ENCODE results near the gene ZNF827.

Gene ZNF827

GRCh38 chr4:145743641-145744040 is 195.0 kb downstream of the ZNF827 start:
- no peak overlapping the region for H3K4me3 ChIP-seq (ENCODE audit: low read length)
- no peaks in the 10 kb centered on the region for H3K4me1 ChIP-seq (ENCODE audit: control insufficient read depth, insufficient read depth, low read length)
- H3K36me3 ChIP-seq (ENCODE audit: control insufficient read depth, insufficient read depth, low read length), result no peaks in the 10 kb centered on the region
- H3K27me3 ChIP-seq (ENCODE audit: control insufficient read depth, insufficient read depth, low read length), result no peaks in the 10 kb centered on the region
- H3K9me3 ChIP-seq (ENCODE audit: control insufficient read depth, low read length), result no peaks in the 10 kb centered on the region
- H3K9ac ChIP-seq (ENCODE audit: low read length), result no peak overlapping the region

- Histone ChIP-seq H3K4me3 (ENCODE audit: low read length) (no peak overlapping the region), H3K36me3 (ENCODE audit: control insufficient read depth, insufficient read depth, low read length) (no peaks in the 10 kb centered on the region), H3K27me3 (ENCODE audit: control insufficient read depth, insufficient read depth, low read length) (no peaks in the 10 kb centered on the region), H3K9me3 (ENCODE audit: control insufficient read depth, low read length) (no peaks in the 10 kb centered on the region), H3K4me1 (ENCODE audit: control insufficient read depth, insufficient read depth, low read length) (peaks cover 11% of the 10 kb centered on the region), H3K9ac (ENCODE audit: low read length) (no peak overlapping the region)
Observed at GRCh38 chr4:145740806-145741205, 197.8 kb downstream of the ZNF827 start.

- no peak overlapping the region for H3K4me3 ChIP-seq (ENCODE audit: low read length)
- H3K27me3 ChIP-seq (ENCODE audit: control insufficient read depth, insufficient read depth, low read length), result no peaks in the 10 kb centered on the region
- no peaks in the 10 kb centered on the region for H3K9me3 ChIP-seq (ENCODE audit: control insufficient read depth, low read length)
- H3K36me3 ChIP-seq (ENCODE audit: control insufficient read depth, insufficient read depth, low read length), result no peaks in the 10 kb centered on the region
- peaks cover 20% of the 10 kb centered on the region for H3K4me1 ChIP-seq (ENCODE audit: control insufficient read depth, insufficient read depth, low read length)
- H3K9ac ChIP-seq (ENCODE audit: low read length), result no peak overlapping the region
Observed at GRCh38 chr4:145739845-145740244, 198.8 kb downstream of the ZNF827 start.

GRCh38 chr4:145736241-145736831 is 202.3 kb downstream of the ZNF827 start:
- H3K27me3 ChIP-seq (ENCODE audit: control insufficient read depth, insufficient read depth, low read length), result no peaks in the 10 kb centered on the region
- peaks cover 45% of the 10 kb centered on the region for H3K4me1 ChIP-seq (ENCODE audit: control insufficient read depth, insufficient read depth, low read length)
- no peak overlapping the region for H3K4me3 ChIP-seq (ENCODE audit: low read length)
- no peak overlapping the region for H3K9ac ChIP-seq (ENCODE audit: low read length)
- H3K9me3 ChIP-seq (ENCODE audit: control insufficient read depth, low read length), result no peaks in the 10 kb centered on the region
- H3K36me3 ChIP-seq (ENCODE audit: control insufficient read depth, insufficient read depth, low read length), result no peaks in the 10 kb centered on the region

GRCh38 chr4:145735827-145736226 is 202.8 kb downstream of the ZNF827 start:
- Histone ChIP-seq H3K4me3 (ENCODE audit: low read length) (no peak overlapping the region), H3K9me3 (ENCODE audit: control insufficient read depth, low read length) (no peaks in the 10 kb centered on the region), H3K4me1 (ENCODE audit: control insufficient read depth, insufficient read depth, low read length) (peaks cover 50% of the 10 kb centered on the region), H3K36me3 (ENCODE audit: control insufficient read depth, insufficient read depth, low read length) (no peaks in the 10 kb centered on the region), H3K27me3 (ENCODE audit: control insufficient read depth, insufficient read depth, low read length) (no peaks in the 10 kb centered on the region), H3K9ac (ENCODE audit: low read length) (no peak overlapping the region)

- H3K4me1 ChIP-seq (ENCODE audit: control insufficient read depth, insufficient read depth, low read length), result peaks cover 52% of the 10 kb centered on the region
- no peaks in the 10 kb centered on the region for H3K27me3 ChIP-seq (ENCODE audit: control insufficient read depth, insufficient read depth, low read length)
- H3K36me3 ChIP-seq (ENCODE audit: control insufficient read depth, insufficient read depth, low read length), result no peaks in the 10 kb centered on the region
- H3K9me3 ChIP-seq (ENCODE audit: control insufficient read depth, low read length), result no peaks in the 10 kb centered on the region
- H3K4me3 ChIP-seq (ENCODE audit: low read length), result no peak overlapping the region
- no peak overlapping the region for H3K9ac ChIP-seq (ENCODE audit: low read length)
Observed at GRCh38 chr4:145735347-145735675, 203.3 kb downstream of the ZNF827 start.

GRCh38 chr4:145734576-145735346 is 203.9 kb downstream of the ZNF827 start:
- H3K36me3 ChIP-seq (ENCODE audit: control insufficient read depth, insufficient read depth, low read length), result no peaks in the 10 kb centered on the region
- peaks cover 52% of the 10 kb centered on the region for H3K4me1 ChIP-seq (ENCODE audit: control insufficient read depth, insufficient read depth, low read length)
- H3K27me3 ChIP-seq (ENCODE audit: control insufficient read depth, insufficient read depth, low read length), result no peaks in the 10 kb centered on the region
- H3K9ac ChIP-seq (ENCODE audit: low read length), result no peak overlapping the region
- no peak overlapping the region for H3K4me3 ChIP-seq (ENCODE audit: low read length)
- no peaks in the 10 kb centered on the region for H3K9me3 ChIP-seq (ENCODE audit: control insufficient read depth, low read length)

GRCh38 chr4:145734031-145734430 is 204.6 kb downstream of the ZNF827 start:
- H3K9me3 ChIP-seq (ENCODE audit: control insufficient read depth, low read length), result no peaks in the 10 kb centered on the region
- peak overlapping the region; percentile 95 for H3K9ac ChIP-seq (ENCODE audit: low read length)
- H3K36me3 ChIP-seq (ENCODE audit: control insufficient read depth, insufficient read depth, low read length), result no peaks in the 10 kb centered on the region
- peaks cover 52% of the 10 kb centered on the region for H3K4me1 ChIP-seq (ENCODE audit: control insufficient read depth, insufficient read depth, low read length)
- H3K27me3 ChIP-seq (ENCODE audit: control insufficient read depth, insufficient read depth, low read length), result no peaks in the 10 kb centered on the region
- peak overlapping the region; percentile 52 for H3K4me3 ChIP-seq (ENCODE audit: low read length)

- peak overlapping the region; percentile 52 for H3K4me3 ChIP-seq (ENCODE audit: low read length)
- peak overlapping the region; percentile 95 for H3K9ac ChIP-seq (ENCODE audit: low read length)
- H3K4me1 ChIP-seq (ENCODE audit: control insufficient read depth, insufficient read depth, low read length), result peaks cover 52% of the 10 kb centered on the region
- no peaks in the 10 kb centered on the region for H3K36me3 ChIP-seq (ENCODE audit: control insufficient read depth, insufficient read depth, low read length)
- no peaks in the 10 kb centered on the region for H3K27me3 ChIP-seq (ENCODE audit: control insufficient read depth, insufficient read depth, low read length)
- H3K9me3 ChIP-seq (ENCODE audit: control insufficient read depth, low read length), result no peaks in the 10 kb centered on the region
Observed at GRCh38 chr4:145732895-145733880, 205.4 kb downstream of the ZNF827 start.

GRCh38 chr4:145732001-145732815 is 206.4 kb downstream of the ZNF827 start:
- H3K9me3 ChIP-seq (ENCODE audit: control insufficient read depth, low read length), result no peaks in the 10 kb centered on the region
- no peaks in the 10 kb centered on the region for H3K27me3 ChIP-seq (ENCODE audit: control insufficient read depth, insufficient read depth, low read length)
- peaks cover 52% of the 10 kb centered on the region for H3K4me1 ChIP-seq (ENCODE audit: control insufficient read depth, insufficient read depth, low read length)
- peak overlapping the region; percentile 77 for H3K9ac ChIP-seq (ENCODE audit: low read length)
- peak overlapping the region; percentile 35 for H3K4me3 ChIP-seq (ENCODE audit: low read length)
- no peaks in the 10 kb centered on the region for H3K36me3 ChIP-seq (ENCODE audit: control insufficient read depth, insufficient read depth, low read length)

GRCh38 chr4:145731028-145731427 is 207.6 kb downstream of the ZNF827 start:
- no peak overlapping the region for H3K9ac ChIP-seq (ENCODE audit: low read length)
- no peaks in the 10 kb centered on the region for H3K36me3 ChIP-seq (ENCODE audit: control insufficient read depth, insufficient read depth, low read length)
- H3K27me3 ChIP-seq (ENCODE audit: control insufficient read depth, insufficient read depth, low read length), result no peaks in the 10 kb centered on the region
- H3K4me3 ChIP-seq (ENCODE audit: low read length), result no peak overlapping the region
- H3K4me1 ChIP-seq (ENCODE audit: control insufficient read depth, insufficient read depth, low read length), result peaks cover 43% of the 10 kb centered on the region
- H3K9me3 ChIP-seq (ENCODE audit: control insufficient read depth, low read length), result no peaks in the 10 kb centered on the region

Measured in mucosa of stomach (tissue), 1 donor.